ENCODE results near the gene ZNF524. TPM values are rescaled to one million over a fixed set of nuclear protein-coding genes. Genes with fewer than 3 reads are reported as not detected.
A peak's percentile ranks its signal among the peaks of the same experiment; 100 is the strongest.

ZNF524 gene
- total RNA-seq, 2 donors from 2014 or later: 5.0 to 5.8 TPM

DNA sequence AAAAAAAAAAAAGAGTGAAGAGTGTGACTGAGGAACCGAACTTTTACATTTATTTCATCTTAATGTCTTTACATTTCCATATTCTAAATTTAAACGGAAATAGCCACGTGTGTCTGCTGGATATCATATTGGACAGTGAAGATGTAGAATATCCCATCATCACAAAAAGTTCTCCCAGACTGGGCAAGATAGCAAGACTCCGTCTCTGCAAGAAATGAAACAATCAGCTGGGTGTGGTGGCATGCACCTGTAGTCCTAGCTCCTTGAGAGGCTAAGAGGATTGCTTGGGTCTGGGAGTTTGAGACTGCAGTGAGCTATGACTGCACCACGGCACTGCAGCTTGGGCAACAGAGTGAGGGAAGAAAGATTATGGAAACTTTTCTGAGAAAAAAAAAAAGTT, 23.3 kb upstream of the ZNF524 start:
- H3K27ac Mint-ChIP-seq: no peak overlapping the region
- no peaks in the 10 kb centered on the region for H3K27me3 Mint-ChIP-seq (ENCODE audit: insufficient read depth)
- 80 to 99% methylated on average over 2 to 5 of the region's 5 CpGs for WGBS, 2 experiments (ENCODE audit: insufficient coverage in 1 of 2, insufficient read length in 1 of 2)

DNA sequence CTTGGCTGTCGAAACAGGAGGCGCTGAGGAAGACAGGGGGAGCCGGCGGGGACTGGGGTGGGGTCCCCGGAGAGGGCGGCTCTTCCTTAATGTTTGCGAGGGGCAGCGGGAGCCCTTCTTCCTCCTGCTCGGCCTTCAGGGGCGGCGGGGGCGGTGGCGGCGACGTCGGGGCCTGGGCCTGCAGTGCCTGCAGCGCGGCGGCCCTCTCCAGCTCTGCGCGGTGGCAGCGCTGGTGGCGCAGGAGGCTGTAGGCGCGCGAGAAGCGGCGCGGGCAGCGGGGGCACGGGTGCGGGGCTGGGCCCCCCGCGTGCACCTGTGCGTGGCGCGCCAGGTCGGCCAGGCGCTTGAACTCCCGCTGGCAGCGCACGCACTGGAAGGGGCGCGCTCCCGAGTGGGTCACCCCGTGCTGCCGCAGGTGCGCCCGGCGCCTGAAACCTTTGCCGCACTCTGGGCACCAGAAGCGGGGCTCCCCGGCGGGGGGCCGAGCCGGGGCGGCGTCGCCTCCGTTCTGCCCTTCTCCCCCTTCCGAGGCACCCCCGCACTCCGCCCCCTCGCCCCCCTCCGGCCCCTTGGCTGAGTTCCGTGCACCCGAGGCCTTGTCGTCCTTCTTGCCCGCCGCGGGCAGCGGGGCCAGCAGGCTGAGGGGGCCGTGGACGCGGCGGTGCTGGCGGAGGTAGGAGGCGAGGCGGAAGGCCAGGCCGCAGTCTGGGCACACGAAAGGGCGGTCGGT, 21.9 kb upstream of the ZNF524 start:
- H3K27me3 Mint-ChIP-seq (ENCODE audit: insufficient read depth): no peaks in the 10 kb centered on the region
- no peaks in the 10 kb centered on the region for H3K9me3 ChIP-seq (ENCODE audit: control insufficient read depth, low read length)
- H3K9ac ChIP-seq (ENCODE audit: extremely low read depth, low read length, poor library complexity, severe bottlenecking): no peak overlapping the region
- peaks cover 12% of the 10 kb centered on the region for H3K36me3 ChIP-seq (ENCODE audit: control insufficient read depth, insufficient read depth, low read length)
- H3K9me3 Mint-ChIP-seq: no peaks in the 10 kb centered on the region
- H3K27ac ChIP-seq (ENCODE audit: low read depth, low read length): no peak overlapping the region
- no peak overlapping the region for H3K4me3 Mint-ChIP-seq
- H3K27me3 ChIP-seq (ENCODE audit: control insufficient read depth, insufficient read depth, low read length, poor library complexity, severe bottlenecking): no peaks in the 10 kb centered on the region
- peaks cover 22% of the 10 kb centered on the region for H3K36me3 Mint-ChIP-seq (ENCODE audit: low read depth)
- no peak overlapping the region for H3K27ac Mint-ChIP-seq
- DNase-seq: no peak
- TF ChIP-seq, protein P1, sequence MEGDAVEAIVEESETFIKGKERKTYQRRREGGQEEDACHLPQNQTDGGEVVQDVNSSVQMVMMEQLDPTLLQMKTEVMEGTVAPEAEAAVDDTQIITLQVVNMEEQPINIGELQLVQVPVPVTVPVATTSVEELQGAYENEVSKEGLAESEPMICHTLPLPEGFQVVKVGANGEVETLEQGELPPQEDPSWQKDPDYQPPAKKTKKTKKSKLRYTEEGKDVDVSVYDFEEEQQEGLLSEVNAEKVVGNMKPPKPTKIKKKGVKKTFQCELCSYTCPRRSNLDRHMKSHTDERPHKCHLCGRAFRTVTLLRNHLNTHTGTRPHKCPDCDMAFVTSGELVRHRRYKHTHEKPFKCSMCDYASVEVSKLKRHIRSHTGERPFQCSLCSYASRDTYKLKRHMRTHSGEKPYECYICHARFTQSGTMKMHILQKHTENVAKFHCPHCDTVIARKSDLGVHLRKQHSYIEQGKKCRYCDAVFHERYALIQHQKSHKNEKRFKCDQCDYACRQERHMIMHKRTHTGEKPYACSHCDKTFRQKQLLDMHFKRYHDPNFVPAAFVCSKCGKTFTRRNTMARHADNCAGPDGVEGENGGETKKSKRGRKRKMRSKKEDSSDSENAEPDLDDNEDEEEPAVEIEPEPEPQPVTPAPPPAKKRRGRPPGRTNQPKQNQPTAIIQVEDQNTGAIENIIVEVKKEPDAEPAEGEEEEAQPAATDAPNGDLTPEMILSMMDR (conservative IDR thresholded peaks at IDR 0.05): no peak
- peaks cover 12% of the 10 kb centered on the region for H3K4me1 Mint-ChIP-seq
- 96 to 98% methylated on average over 55 to 83 of the region's 83 CpGs for WGBS, 2 experiments (ENCODE audit: insufficient coverage in 1 of 2, insufficient read length in 1 of 2)
- no peaks in the 10 kb centered on the region for H3K4me1 ChIP-seq (ENCODE audit: control insufficient read depth, insufficient read depth, low read length)
- no peak overlapping the region for H3K4me3 ChIP-seq (ENCODE audit: low read length)

More for the DNA sequence above, 23.3 kb upstream of the ZNF524 start:
- Mint-ChIP-seq H3K4me1 (peaks cover 8% of the 10 kb centered on the region), H3K9me3 (no peaks in the 10 kb centered on the region), H3K4me3 (no peak overlapping the region), H3K36me3 (ENCODE audit: low read depth) (peaks cover 22% of the 10 kb centered on the region)
- Histone ChIP-seq H3K36me3 (ENCODE audit: control insufficient read depth, insufficient read depth, low read length) (peaks cover 12% of the 10 kb centered on the region), H3K27ac (ENCODE audit: low read depth, low read length) (no peak overlapping the region), H3K9me3 (ENCODE audit: control insufficient read depth, low read length) (no peaks in the 10 kb centered on the region), H3K4me1 (ENCODE audit: control insufficient read depth, insufficient read depth, low read length) (no peaks in the 10 kb centered on the region), H3K27me3 (ENCODE audit: control insufficient read depth, insufficient read depth, low read length, poor library complexity, severe bottlenecking) (no peaks in the 10 kb centered on the region), H3K9ac (ENCODE audit: extremely low read depth, low read length, poor library complexity, severe bottlenecking) (no peak overlapping the region), H3K4me3 (ENCODE audit: low read length) (no peak overlapping the region)
- TF ChIP-seq, protein P1 (conservative IDR thresholded peaks at IDR 0.05): no peak
- no peak for DNase-seq

DNA sequence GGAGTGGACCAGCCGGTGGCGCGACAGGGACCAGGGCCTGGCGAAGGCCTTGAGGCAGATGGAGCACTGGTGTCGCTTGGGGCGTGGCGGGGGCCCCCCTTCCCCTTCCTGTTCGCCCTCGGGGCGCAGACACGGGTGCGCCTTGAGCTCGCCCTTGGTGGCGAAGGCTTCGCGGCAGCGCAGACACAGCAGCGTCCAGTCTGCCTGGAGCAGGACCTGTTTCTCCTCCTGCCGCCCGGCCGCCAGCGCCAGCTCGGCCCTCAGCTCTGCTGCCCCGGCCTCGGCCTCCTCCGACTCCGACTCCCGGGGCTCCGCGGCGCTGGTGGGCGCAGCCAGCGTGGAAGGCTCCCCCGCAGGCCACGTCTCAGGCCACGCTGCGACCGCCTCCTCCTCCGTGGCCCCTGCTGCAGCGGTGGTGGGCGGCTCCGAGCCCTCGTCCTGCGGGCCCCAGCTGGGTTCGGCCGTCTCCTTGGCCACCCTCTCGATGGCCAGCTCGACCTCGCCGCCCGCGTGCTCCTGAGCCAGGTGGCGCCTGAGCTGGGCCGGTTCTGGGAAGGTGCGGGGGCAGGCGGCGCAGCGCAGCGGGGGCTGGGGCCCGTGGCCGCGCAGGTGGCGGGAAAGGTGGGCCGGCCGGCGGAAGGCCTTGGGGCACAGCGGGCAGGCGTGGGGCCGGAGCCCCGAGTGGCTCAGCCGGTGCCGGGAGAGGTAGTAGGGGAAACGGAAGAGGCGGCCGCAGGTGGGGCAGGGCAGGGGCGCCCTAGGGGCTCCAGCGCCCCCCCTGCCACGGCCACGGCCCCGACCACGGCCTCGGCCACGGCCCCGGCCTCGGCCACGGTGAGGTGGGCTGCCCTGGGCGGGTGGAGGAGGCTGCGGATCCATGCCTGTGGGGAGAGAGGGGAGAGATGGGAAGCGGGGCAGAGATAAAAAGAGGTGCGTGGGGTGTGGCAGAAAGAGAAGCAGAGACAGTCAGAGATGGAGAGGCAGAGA, 21.0 kb upstream of the ZNF524 start:
- no peaks in the 10 kb centered on the region for H3K9me3 ChIP-seq (ENCODE audit: control insufficient read depth, low read length)
- WGBS, 2 experiments (ENCODE audit: insufficient coverage in 1 of 2, insufficient read length in 1 of 2): 95 to 96% methylated on average over 49 to 90 of the region's 90 CpGs
- H3K9ac ChIP-seq (ENCODE audit: extremely low read depth, low read length, poor library complexity, severe bottlenecking): peak overlapping the region; percentile 83
- Mint-ChIP-seq H3K4me3 (peak overlapping the region; percentile 90), H3K27ac (peak overlapping the region; percentile 32), H3K9me3 (no peaks in the 10 kb centered on the region), H3K27me3 (ENCODE audit: insufficient read depth) (no peaks in the 10 kb centered on the region), H3K4me1 (peaks cover 12% of the 10 kb centered on the region), H3K36me3 (ENCODE audit: low read depth) (peaks cover 22% of the 10 kb centered on the region)
- peaks cover 12% of the 10 kb centered on the region for H3K36me3 ChIP-seq (ENCODE audit: control insufficient read depth, insufficient read depth, low read length)
- H3K27ac ChIP-seq (ENCODE audit: low read depth, low read length): no peak overlapping the region
- TF ChIP-seq, protein P1 (conservative IDR thresholded peaks at IDR 0.05): no peak
- no peak for DNase-seq
- H3K27me3 ChIP-seq (ENCODE audit: control insufficient read depth, insufficient read depth, low read length, poor library complexity, severe bottlenecking): no peaks in the 10 kb centered on the region
- H3K4me1 ChIP-seq (ENCODE audit: control insufficient read depth, insufficient read depth, low read length): no peaks in the 10 kb centered on the region
- H3K4me3 ChIP-seq (ENCODE audit: low read length): peak overlapping the region; percentile 85

Data from endodermal cell (in vitro differentiated cells).